K562 (cell line): ENCODE data around the gene NOP58. TPM values are rescaled to one million over a fixed set of nuclear protein-coding genes. Genes with fewer than 3 reads are reported as not detected.

Source experiments
- ATF6 ChIP-seq: sonication (generic); formaldehyde crosslinking; IDR thresholded peaks from 2 replicates; pipeline ENCODE4 v1.4.0; 2020; ENCODE audit warnings: mild to moderate bottlenecking, missing genetic modification reagents
- BHLHE40 ChIP-seq: IDR thresholded peaks from 2 replicates; pipeline ENCODE4 v1.6.1; 2011; ENCODE audit warnings: low read length, improper control_type of control experiment
- NKRF ChIP-seq: fragments of 450-650 bp; IDR thresholded peaks from 2 replicates; pipeline ENCODE4 v1.6.1; 2016; ENCODE audit warnings: borderline replicate concordance
- RAD51 ChIP-seq: fragments of 450-650 bp; IDR thresholded peaks from 2 replicates; pipeline ENCODE4 v1.7.1; 2016; ENCODE audit warnings: low read depth, mild to moderate bottlenecking, borderline replicate concordance
- SIN3A ChIP-seq, 2 experiments: fragments of 150-350 bp in 1 of 2; IDR thresholded peaks; 2 replicates each; pipeline ENCODE4 v1.6.1; 2011 to 2016; ENCODE audit warnings: borderline replicate concordance in 2 of 2, low read depth in 2 of 2, low read length in 2 of 2, mild to moderate bottlenecking in 2 of 2, moderate library complexity in 2 of 2; ENCODE audit not compliant: control insufficient read depth in 1 of 2
- SMARCC2 ChIP-seq: fragments of 450-650 bp; IDR thresholded peaks from 2 replicates; pipeline ENCODE4 v1.6.1; 2017; ENCODE audit warnings: antibody characterized with exemption, moderate library complexity, mild to moderate bottlenecking, low read depth
- TRIM28 ChIP-seq: fragments of 450-650 bp; IDR thresholded peaks from 2 replicates; pipeline ENCODE4 v1.6.1; 2017
- ZKSCAN1 ChIP-seq: fragments of 150-350 bp; IDR thresholded peaks from 2 replicates; pipeline ENCODE4 v1.6.1; 2016; ENCODE audit warnings: low read depth, low read length
- ZNF384 ChIP-seq: IDR thresholded peaks from 2 replicates; pipeline ENCODE4 v1.6.1; 2012; ENCODE audit warnings: low read depth, low read length, improper control_type of control experiment
- ZNF511 ChIP-seq: sonication (generic); formaldehyde crosslinking; IDR thresholded peaks from 2 replicates; pipeline ENCODE4 v1.8.0; 2022; ENCODE audit warnings: mild to moderate bottlenecking, missing genetic modification reagents
- ZNF644 ChIP-seq: fragments of 200-800 bp; sonication (Bioruptor generic); IDR thresholded peaks from 2 replicates; pipeline ENCODE4 v1.6.1; 2016; ENCODE audit warnings: low read depth, missing genetic modification characterization, missing compliant biosample characterization
- ZNF76 ChIP-seq: fragments of 250-450 bp; sonication (Bioruptor Pico); IDR thresholded peaks from 2 replicates; pipeline ENCODE4 v1.4.0; 2020; ENCODE audit warnings: mild to moderate bottlenecking, moderate library complexity, borderline replicate concordance
- polyA plus RNA-seq, 8 experiments: library from polyadenylated mRNA; depleted of rRNA in 4 of 8; stranded (reverse) in 5 of 8; unstranded in 3 of 8; fragments of >200 nt; fragmentation: Nextera tagmentation in 2 of 8; fragmentation: Illumina TruSeq in 1 of 8; extraction: Ambion mirVana in 2 of 8; extraction: Trizol in 1 of 8; gene quantifications; 2 replicates each; pipeline versions ENCODE4 v1.2.1 to v1.2.3, GENCODE V29; 2011 to 2014; ENCODE audit warnings: inconsistent platforms in 1 of 8, missing spikeins in 1 of 8
- total RNA-seq, 7 experiments: library from RNA; depleted of rRNA in 6 of 7; stranded (reverse); fragments of >200 nt in 6 of 7; fragmentation: Illumina TruSeq in 2 of 7; extraction: Trizol in 2 of 7; gene quantifications; 2 replicates each; pipeline versions ENCODE4 v1.2.1 to v1.2.3, GENCODE V29; 2011 to 2021; ENCODE audit warnings: low replicate concordance in 1 of 7
- TF ChIP-seq, protein P1 (sequence below), 2 experiments: fragments of 450-650 bp; formaldehyde crosslinking in 1 of 2; IDR thresholded peaks; 2 replicates each; pipeline versions ENCODE4 v1.4.0 to v1.6.1; 2014 to 2020; ENCODE audit warnings: mild to moderate bottlenecking in 2 of 2, borderline replicate concordance in 1 of 2, low read depth in 1 of 2
- TF ChIP-seq, protein P2 (sequence below): fragments of 250-450 bp; sonication (Bioruptor Pico); IDR thresholded peaks from 2 replicates; pipeline ENCODE4 v1.5.0; 2021

Gene NOP58
- total and polyA plus RNA-seq, 9 of the 15 experiments (the other 6 are each of a cell fraction or from before 2014, with no cell fraction given), result 132 to 332 (median 208) TPM

DNA sequence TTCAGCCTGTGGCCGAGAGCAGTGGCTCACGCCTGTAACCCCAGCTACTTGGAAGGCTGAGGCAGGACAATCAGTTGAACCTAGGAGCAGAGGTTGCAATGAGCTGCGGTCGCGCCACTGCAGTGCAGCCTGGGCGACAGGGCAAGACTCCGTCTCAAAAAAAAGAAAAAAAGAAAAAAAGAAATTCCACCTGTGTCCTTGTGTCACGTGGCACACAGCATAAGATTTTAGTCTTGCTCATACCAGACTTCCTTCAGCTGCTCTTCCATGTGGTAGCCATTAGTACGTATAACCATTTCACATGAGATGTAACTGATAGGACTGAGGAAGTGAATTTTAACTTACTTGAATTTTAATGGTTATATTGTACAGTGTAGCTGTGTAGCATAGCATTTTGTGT, 4.0 kb downstream of the NOP58 start (continued):
- TF ChIP-seq, protein P1, sequence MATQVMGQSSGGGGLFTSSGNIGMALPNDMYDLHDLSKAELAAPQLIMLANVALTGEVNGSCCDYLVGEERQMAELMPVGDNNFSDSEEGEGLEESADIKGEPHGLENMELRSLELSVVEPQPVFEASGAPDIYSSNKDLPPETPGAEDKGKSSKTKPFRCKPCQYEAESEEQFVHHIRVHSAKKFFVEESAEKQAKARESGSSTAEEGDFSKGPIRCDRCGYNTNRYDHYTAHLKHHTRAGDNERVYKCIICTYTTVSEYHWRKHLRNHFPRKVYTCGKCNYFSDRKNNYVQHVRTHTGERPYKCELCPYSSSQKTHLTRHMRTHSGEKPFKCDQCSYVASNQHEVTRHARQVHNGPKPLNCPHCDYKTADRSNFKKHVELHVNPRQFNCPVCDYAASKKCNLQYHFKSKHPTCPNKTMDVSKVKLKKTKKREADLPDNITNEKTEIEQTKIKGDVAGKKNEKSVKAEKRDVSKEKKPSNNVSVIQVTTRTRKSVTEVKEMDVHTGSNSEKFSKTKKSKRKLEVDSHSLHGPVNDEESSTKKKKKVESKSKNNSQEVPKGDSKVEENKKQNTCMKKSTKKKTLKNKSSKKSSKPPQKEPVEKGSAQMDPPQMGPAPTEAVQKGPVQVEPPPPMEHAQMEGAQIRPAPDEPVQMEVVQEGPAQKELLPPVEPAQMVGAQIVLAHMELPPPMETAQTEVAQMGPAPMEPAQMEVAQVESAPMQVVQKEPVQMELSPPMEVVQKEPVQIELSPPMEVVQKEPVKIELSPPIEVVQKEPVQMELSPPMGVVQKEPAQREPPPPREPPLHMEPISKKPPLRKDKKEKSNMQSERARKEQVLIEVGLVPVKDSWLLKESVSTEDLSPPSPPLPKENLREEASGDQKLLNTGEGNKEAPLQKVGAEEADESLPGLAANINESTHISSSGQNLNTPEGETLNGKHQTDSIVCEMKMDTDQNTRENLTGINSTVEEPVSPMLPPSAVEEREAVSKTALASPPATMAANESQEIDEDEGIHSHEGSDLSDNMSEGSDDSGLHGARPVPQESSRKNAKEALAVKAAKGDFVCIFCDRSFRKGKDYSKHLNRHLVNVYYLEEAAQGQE (IDR thresholded peaks at IDR 0.05; ENCODE audit: borderline replicate concordance), result peak; percentile 17; the same call in 1 of the 2 replicates
- TF ChIP-seq, protein P1 (CRISPR knock-in tag; IDR thresholded peaks at IDR 0.05; ENCODE audit: low read depth), result no peak
- TF ChIP-seq, protein P2, sequence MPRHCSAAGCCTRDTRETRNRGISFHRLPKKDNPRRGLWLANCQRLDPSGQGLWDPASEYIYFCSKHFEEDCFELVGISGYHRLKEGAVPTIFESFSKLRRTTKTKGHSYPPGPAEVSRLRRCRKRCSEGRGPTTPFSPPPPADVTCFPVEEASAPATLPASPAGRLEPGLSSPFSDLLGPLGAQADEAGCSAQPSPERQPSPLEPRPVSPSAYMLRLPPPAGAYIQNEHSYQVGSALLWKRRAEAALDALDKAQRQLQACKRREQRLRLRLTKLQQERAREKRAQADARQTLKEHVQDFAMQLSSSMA, result no peak
- peak; percentile 51; the same call in 1 of the 2 replicates for TF ChIP-seq BHLHE40
- no peak for TF ChIP-seq ZNF644
- TF ChIP-seq RAD51, result peak; percentile 82
- no peak for TF ChIP-seq SMARCC2
- TF ChIP-seq ZNF511 (CRISPR knock-in tag), result no peak
- no peak for TF ChIP-seq ATF6 (CRISPR knock-in tag)
- TF ChIP-seq TRIM28, result no peak
- TF ChIP-seq ZNF76 (CRISPR knock-in tag), result no peak
- TF ChIP-seq ZNF384, result peak; percentile 59; the same call in 1 of the 2 replicates
- peak; percentile 82 for TF ChIP-seq NKRF
- no peak for TF ChIP-seq ZKSCAN1
- TF ChIP-seq SIN3A (IDR thresholded peaks at IDR 0.05; ENCODE audit: borderline replicate concordance in 2 of 2, control insufficient read depth in 1 of 2, low read depth in 2 of 2, low read length in 2 of 2), result peak in 1 of 2 experiments; percentile 16; a peak in 1 of 4 replicates
